Measurements from ENCODE around the gene VWF. TPM values are rescaled to one million over a fixed set of nuclear protein-coding genes. Genes with fewer than 3 reads are reported as not detected.
A peak's percentile ranks its signal among the peaks of the same experiment; 100 is the strongest.

The VWF gene
- total RNA-seq, 2 experiments from 2014 or later: 0.07 TPM; not detected in 1

- Mint-ChIP-seq H3K36me3 (ENCODE audit: low read depth) (no peaks in the 10 kb centered on the region), H3K9me3 (ENCODE audit: low read depth) (no peaks in the 10 kb centered on the region), H3K27me3 (peaks cover 24% of the 10 kb centered on the region), H3K4me3 (no peak overlapping the region), H3K4me1 (peaks cover 35% of the 10 kb centered on the region), H3K27ac (no peak overlapping the region)
- DNase-seq (no peak), ATAC-seq (no peak)
- CTCF ChIA-PET: interaction anchor here (0.6 to 1.0 kb wide), 2 partner anchors 36 to 62 kb away, joined by 3 to 4 read pairs; no protein-coding TSS in a partner anchor
- POLR2A ChIA-PET: no interaction called here
- intact Hi-C loops (cut with DNase I, micrococcal nuclease): no loop called here
Measured at GRCh38 chr12:6073426-6073825, 51.0 kb downstream of the VWF start.

GRCh38 chr12:6072302-6072752 lies 52.1 kb downstream of the VWF start:
- intact Hi-C loops (cut with DNase I, micrococcal nuclease): no loop called here
- Mint-ChIP-seq H3K27me3 (peaks cover 23% of the 10 kb centered on the region), H3K9me3 (ENCODE audit: low read depth) (no peaks in the 10 kb centered on the region), H3K4me1 (peaks cover 35% of the 10 kb centered on the region), H3K36me3 (ENCODE audit: low read depth) (no peaks in the 10 kb centered on the region), H3K27ac (no peak overlapping the region), H3K4me3 (no peak overlapping the region)
- ATAC-seq (no peak), DNase-seq (no peak)
- ChIA-PET POLR2A (no interaction called here), CTCF (interaction anchor here (0.6 to 1.0 kb wide), 2 partner anchors 34 to 68 kb away, joined by 4 read pairs; no protein-coding TSS in a partner anchor)

GRCh38 chr12:6071589-6071988 lies 52.9 kb downstream of the VWF start:
- H3K36me3 Mint-ChIP-seq (ENCODE audit: low read depth): no peaks in the 10 kb centered on the region
- DNase-seq (no peak), ATAC-seq (no peak)
- H3K9me3 Mint-ChIP-seq (ENCODE audit: low read depth): no peaks in the 10 kb centered on the region
- POLR2A ChIA-PET: no interaction called here
- peaks cover 25% of the 10 kb centered on the region for H3K27me3 Mint-ChIP-seq
- no peak overlapping the region for H3K27ac Mint-ChIP-seq
- H3K4me3 Mint-ChIP-seq: no peak overlapping the region
- CTCF ChIA-PET: no interaction called here
- intact Hi-C loops (cut with DNase I, micrococcal nuclease): no loop called here
- peaks cover 35% of the 10 kb centered on the region for H3K4me1 Mint-ChIP-seq

- intact Hi-C loops (cut with DNase I, micrococcal nuclease): no loop called here
- Mint-ChIP-seq H3K27me3 (peaks cover 16% of the 10 kb centered on the region), H3K9me3 (ENCODE audit: low read depth) (no peaks in the 10 kb centered on the region), H3K4me3 (no peak overlapping the region), H3K36me3 (ENCODE audit: low read depth) (no peaks in the 10 kb centered on the region), H3K4me1 (peaks cover 30% of the 10 kb centered on the region), H3K27ac (no peak overlapping the region)
- ChIA-PET POLR2A (no interaction called here), CTCF (interaction anchor here (0.5 to 1.4 kb wide), 5 partner anchors 14 to 208 kb away, joined by 3 to 5 read pairs (median 4); no protein-coding TSS in a partner anchor)
- no peak for ATAC-seq
- DNase-seq: no peak
Measured at GRCh38 chr12:6070472-6071257, 53.8 kb downstream of the VWF start.

- H3K27me3 Mint-ChIP-seq: peaks cover 7% of the 10 kb centered on the region
- H3K36me3 Mint-ChIP-seq (ENCODE audit: low read depth): no peaks in the 10 kb centered on the region
- intact Hi-C loops (cut with DNase I, micrococcal nuclease): loop anchor here (1.0 to 10.0 kb wide), 2 partner anchors 95 to 98 kb away; no protein-coding TSS in a partner anchor
- H3K4me1 Mint-ChIP-seq: peaks cover 20% of the 10 kb centered on the region
- ATAC-seq (peak; percentile 63), DNase-seq (peak; percentile 65)
- POLR2A ChIA-PET: interaction anchor here (0.7 kb wide), 1 partner anchor 799 kb away, joined by 3 read pairs; no protein-coding TSS in a partner anchor
- CTCF ChIA-PET: interaction anchor here (1.2 to 1.8 kb wide), 5 partner anchors 13 to 215 kb away, joined by 3 to 5 read pairs (median 5); no protein-coding TSS in a partner anchor
- H3K9me3 Mint-ChIP-seq (ENCODE audit: low read depth): no peaks in the 10 kb centered on the region
- H3K4me3 Mint-ChIP-seq: no peak overlapping the region
- H3K27ac Mint-ChIP-seq: no peak overlapping the region
Measured at GRCh38 chr12:6069437-6070093, 54.9 kb downstream of the VWF start.

GRCh38 chr12:6068227-6068626 lies 56.2 kb downstream of the VWF start:
- ChIA-PET CTCF (interaction anchor here (1.2 to 1.8 kb wide), 2 partner anchors 31 to 216 kb away, joined by 5 read pairs; no protein-coding TSS in a partner anchor), POLR2A (no interaction called here)
- intact Hi-C loops (cut with DNase I, micrococcal nuclease): loop anchor here in 1 of 2 experiments (10.0 kb wide), 1 partner anchor 97 kb away; no protein-coding TSS in a partner anchor
- ATAC-seq (no peak), DNase-seq (no peak)
- H3K36me3 Mint-ChIP-seq (ENCODE audit: low read depth): no peaks in the 10 kb centered on the region
- H3K4me3 Mint-ChIP-seq: no peak overlapping the region
- H3K27me3 Mint-ChIP-seq: peaks cover 4% of the 10 kb centered on the region
- peaks cover 16% of the 10 kb centered on the region for H3K4me1 Mint-ChIP-seq
- H3K27ac Mint-ChIP-seq: no peak overlapping the region
- no peaks in the 10 kb centered on the region for H3K9me3 Mint-ChIP-seq (ENCODE audit: low read depth)

- H3K27me3 Mint-ChIP-seq: peaks cover 4% of the 10 kb centered on the region
- no peak for ATAC-seq
- CTCF ChIA-PET: interaction anchor here (0.7 to 1.0 kb wide), 2 partner anchors 166 to 219 kb away, joined by 4 read pairs; no protein-coding TSS in a partner anchor
Measured at GRCh38 chr12:6067152-6067916, 57.1 kb downstream of the VWF start.

GRCh38 chr12:6066651-6067050 lies 57.8 kb downstream of the VWF start:
- Mint-ChIP-seq H3K4me3 (no peak overlapping the region), H3K27me3 (peaks cover 4% of the 10 kb centered on the region), H3K27ac (no peak overlapping the region), H3K4me1 (peaks cover 16% of the 10 kb centered on the region), H3K9me3 (ENCODE audit: low read depth) (no peaks in the 10 kb centered on the region), H3K36me3 (ENCODE audit: low read depth) (no peaks in the 10 kb centered on the region)
- ChIA-PET POLR2A (no interaction called here), CTCF (interaction anchor here (1.0 to 2.0 kb wide), 3 partner anchors 75 to 219 kb away, joined by 4 to 5 read pairs (median 4); no protein-coding TSS in a partner anchor)
- DNase-seq (no peak), ATAC-seq (no peak)
- intact Hi-C loops (cut with DNase I, micrococcal nuclease): loop anchor here in 1 of 2 experiments (10.0 kb wide), 1 partner anchor 98 kb away; no protein-coding TSS in a partner anchor

More at GRCh38 chr12:6067152-6067916, 57.1 kb downstream of the VWF start:
- Mint-ChIP-seq H3K9me3 (ENCODE audit: low read depth) (no peaks in the 10 kb centered on the region), H3K36me3 (ENCODE audit: low read depth) (no peaks in the 10 kb centered on the region), H3K4me3 (no peak overlapping the region), H3K4me1 (peaks cover 16% of the 10 kb centered on the region), H3K27ac (no peak overlapping the region)
- no peak for DNase-seq
- POLR2A ChIA-PET: no interaction called here
- intact Hi-C loops (cut with DNase I, micrococcal nuclease): loop anchor here in 1 of 2 experiments (10.0 kb wide), 1 partner anchor 97 kb away; no protein-coding TSS in a partner anchor

GRCh38 chr12:6065863-6066199 lies 58.6 kb downstream of the VWF start:
- Mint-ChIP-seq H3K4me1 (peaks cover 16% of the 10 kb centered on the region), H3K4me3 (no peak overlapping the region), H3K27me3 (peaks cover 4% of the 10 kb centered on the region), H3K36me3 (ENCODE audit: low read depth) (no peaks in the 10 kb centered on the region), H3K27ac (no peak overlapping the region), H3K9me3 (ENCODE audit: low read depth) (no peaks in the 10 kb centered on the region)
- DNase-seq (no peak), ATAC-seq (no peak)
- intact Hi-C loops (cut with DNase I, micrococcal nuclease): loop anchor here in 1 of 2 experiments (10.0 kb wide), 1 partner anchor 99 kb away; no protein-coding TSS in a partner anchor
- POLR2A ChIA-PET: no interaction called here
- CTCF ChIA-PET: interaction anchor here (1.3 to 2.0 kb wide), 3 partner anchors 75 to 218 kb away, joined by 4 to 8 read pairs (median 5); no protein-coding TSS in a partner anchor

- Mint-ChIP-seq H3K36me3 (ENCODE audit: low read depth) (no peaks in the 10 kb centered on the region), H3K27me3 (peaks cover 4% of the 10 kb centered on the region), H3K9me3 (ENCODE audit: low read depth) (no peaks in the 10 kb centered on the region), H3K27ac (no peak overlapping the region), H3K4me3 (no peak overlapping the region), H3K4me1 (peaks cover 14% of the 10 kb centered on the region)
- CTCF ChIA-PET: interaction anchor here (0.8 to 2.0 kb wide), 4 partner anchors 76 to 219 kb away, joined by 4 to 8 read pairs (median 6); no protein-coding TSS in a partner anchor
- DNase-seq (no peak), ATAC-seq (no peak)
- POLR2A ChIA-PET: no interaction called here
- intact Hi-C loops (cut with DNase I, micrococcal nuclease): loop anchor here in 1 of 2 experiments (10.0 kb wide), 1 partner anchor 100 kb away; no protein-coding TSS in a partner anchor
Measured at GRCh38 chr12:6065131-6065862, 59.2 kb downstream of the VWF start.
